ENCODE results near the gene NHSL2. TPM values are rescaled to one million over a fixed set of nuclear protein-coding genes. Genes with fewer than 3 reads are reported as not detected.

Gene NHSL2
- total RNA-seq, 4 donors from 2014 or later: 10.4 to 35.8 (median 13.9) TPM

DNA sequence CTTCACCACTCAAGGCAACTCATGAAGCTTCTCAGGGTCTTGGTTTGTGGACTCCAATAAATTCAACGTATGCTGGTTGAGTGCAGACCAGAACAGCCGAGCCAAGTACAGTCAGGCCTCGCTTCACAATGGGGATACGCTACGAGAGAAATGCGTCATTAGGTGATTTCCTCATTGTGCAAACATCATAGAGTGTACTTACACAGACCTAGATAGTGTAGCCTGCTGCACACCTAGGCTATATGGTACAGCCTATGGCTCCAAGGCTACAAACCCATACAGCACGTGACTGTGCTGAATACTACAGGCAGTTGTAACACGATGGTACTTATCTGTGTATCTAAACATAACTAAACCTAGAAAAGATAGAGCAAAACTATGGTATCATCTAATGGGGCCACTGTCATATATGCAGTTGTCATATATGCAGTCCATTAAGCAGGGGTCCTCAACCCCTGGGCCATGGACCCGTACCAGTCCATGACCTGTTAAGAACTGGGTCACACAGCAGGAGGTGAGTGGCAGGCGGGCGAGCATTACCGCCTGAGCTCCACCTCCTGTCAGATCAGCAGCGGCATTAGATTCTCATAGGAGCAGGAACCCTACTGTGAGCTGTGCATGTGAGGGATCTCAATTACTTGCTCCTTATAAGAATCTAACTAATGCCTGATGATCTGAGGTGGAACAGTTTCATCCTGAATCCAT, 189.6 kb downstream of the NHSL2 start:
- TF ChIP-seq POLR2AphosphoS5 (IDR thresholded peaks at IDR 0.05) (no peak), POLR2A (IDR thresholded peaks at IDR 0.05) (no peak), EP300 (IDR thresholded peaks at IDR 0.05) (no peak)
- TF ChIP-seq, protein P1, sequence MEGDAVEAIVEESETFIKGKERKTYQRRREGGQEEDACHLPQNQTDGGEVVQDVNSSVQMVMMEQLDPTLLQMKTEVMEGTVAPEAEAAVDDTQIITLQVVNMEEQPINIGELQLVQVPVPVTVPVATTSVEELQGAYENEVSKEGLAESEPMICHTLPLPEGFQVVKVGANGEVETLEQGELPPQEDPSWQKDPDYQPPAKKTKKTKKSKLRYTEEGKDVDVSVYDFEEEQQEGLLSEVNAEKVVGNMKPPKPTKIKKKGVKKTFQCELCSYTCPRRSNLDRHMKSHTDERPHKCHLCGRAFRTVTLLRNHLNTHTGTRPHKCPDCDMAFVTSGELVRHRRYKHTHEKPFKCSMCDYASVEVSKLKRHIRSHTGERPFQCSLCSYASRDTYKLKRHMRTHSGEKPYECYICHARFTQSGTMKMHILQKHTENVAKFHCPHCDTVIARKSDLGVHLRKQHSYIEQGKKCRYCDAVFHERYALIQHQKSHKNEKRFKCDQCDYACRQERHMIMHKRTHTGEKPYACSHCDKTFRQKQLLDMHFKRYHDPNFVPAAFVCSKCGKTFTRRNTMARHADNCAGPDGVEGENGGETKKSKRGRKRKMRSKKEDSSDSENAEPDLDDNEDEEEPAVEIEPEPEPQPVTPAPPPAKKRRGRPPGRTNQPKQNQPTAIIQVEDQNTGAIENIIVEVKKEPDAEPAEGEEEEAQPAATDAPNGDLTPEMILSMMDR (IDR thresholded peaks at IDR 0.05): no peak
- H3K27me3 ChIP-seq: no peaks in the 10 kb centered on the region
- no peak overlapping the region for H3K4me3 ChIP-seq
- H3K9me3 ChIP-seq: no peaks in the 10 kb centered on the region
- H3K27ac ChIP-seq: no peak overlapping the region
- H3K36me3 ChIP-seq: no peaks in the 10 kb centered on the region
- WGBS, 2 donors (ENCODE audit: low coverage in 1 of 2): 30 to 78% methylated on average over 2 of the region's 13 CpGs
- H3K4me1 ChIP-seq: peaks cover 0 to 25% (median 0%) of the 10 kb centered on the region in 3 donors
- ATAC-seq: no peak

DNA sequence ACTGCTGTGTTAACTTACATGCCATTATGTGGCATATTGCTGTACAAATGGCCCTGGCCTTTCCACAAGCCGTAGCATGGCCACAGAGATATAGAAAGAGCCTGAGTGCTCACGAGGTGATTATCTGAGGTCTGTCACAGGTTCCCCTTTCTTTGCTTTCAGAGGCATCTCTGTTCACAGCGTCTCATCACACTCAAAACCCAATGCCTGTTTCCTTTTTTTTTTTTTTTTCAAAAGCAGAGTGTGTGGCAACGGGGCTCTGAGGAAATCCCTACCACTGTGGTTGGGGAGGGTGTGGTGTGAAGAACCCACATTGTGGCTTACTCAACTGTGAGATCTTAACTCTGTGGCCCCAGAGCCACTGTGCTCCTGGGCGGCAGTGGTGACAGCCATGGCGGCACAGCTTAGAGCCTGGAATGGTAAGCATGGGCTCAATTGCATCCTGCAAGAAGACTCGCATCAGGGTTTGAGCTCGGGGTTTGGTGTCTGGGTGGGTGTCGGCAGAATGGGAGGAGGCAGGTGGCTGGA, 190.2 kb downstream of the NHSL2 start:
- no peaks in the 10 kb centered on the region for H3K36me3 ChIP-seq
- TF ChIP-seq POLR2AphosphoS5 (IDR thresholded peaks at IDR 0.05): no peak
- TF ChIP-seq, protein P1 (IDR thresholded peaks at IDR 0.05): no peak
- TF ChIP-seq EP300 (IDR thresholded peaks at IDR 0.05): no peak
- no peak for TF ChIP-seq POLR2A (IDR thresholded peaks at IDR 0.05)
- no peaks in the 10 kb centered on the region for H3K9me3 ChIP-seq
- peak overlapping the region in 2 of 4 donors; percentile 28 to 31 for H3K27ac ChIP-seq
- peak; percentile 57 for ATAC-seq
- no CpG with 5 or more reads among the region's 9 CpGs for WGBS, 2 donors (ENCODE audit: low coverage in 1 of 2)
- peaks cover 0 to 18% (median 0%) of the 10 kb centered on the region in 3 donors for H3K4me1 ChIP-seq
- H3K4me3 ChIP-seq: no peak overlapping the region
- H3K27me3 ChIP-seq: no peaks in the 10 kb centered on the region

DNA sequence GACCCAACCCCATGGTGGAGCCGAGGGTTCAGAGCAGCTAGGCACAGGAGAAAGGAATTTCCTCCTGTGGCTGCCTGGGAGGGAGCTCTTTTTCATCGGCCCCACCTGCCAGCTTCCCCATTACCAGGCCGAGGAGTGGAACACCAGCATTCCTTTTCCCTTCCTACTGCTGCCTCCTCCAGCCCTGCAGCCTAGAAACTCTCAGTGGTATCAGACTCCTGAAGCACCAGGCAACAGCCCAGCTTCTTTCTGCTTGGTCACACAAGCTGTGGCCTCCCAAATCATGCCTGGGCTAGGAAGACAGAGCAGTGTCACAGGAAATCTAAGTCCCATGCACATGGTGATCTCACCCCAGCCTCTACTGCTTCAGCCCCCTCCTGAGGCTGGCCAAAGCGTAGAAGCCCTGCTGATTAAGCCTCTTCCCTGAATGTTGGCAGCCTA, 191.0 kb downstream of the NHSL2 start:
- Histone ChIP-seq H3K4me1 (peaks cover 0 to 16% (median 0%) of the 10 kb centered on the region in 3 donors), H3K27me3 (no peaks in the 10 kb centered on the region), H3K36me3 (no peaks in the 10 kb centered on the region), H3K4me3 (no peak overlapping the region), H3K9me3 (no peaks in the 10 kb centered on the region), H3K27ac (peak overlapping the region in 2 of 4 donors; percentile 28 to 31)
- ATAC-seq: no peak
- WGBS, 2 donors (ENCODE audit: low coverage in 1 of 2): 76% methylated on average over 3 of the region's 4 CpGs; no CpG with 5 or more reads in 1 of the 2 donors
- no peak for TF ChIP-seq POLR2A (IDR thresholded peaks at IDR 0.05)
- TF ChIP-seq POLR2AphosphoS5 (IDR thresholded peaks at IDR 0.05): no peak
- TF ChIP-seq, protein P1 (IDR thresholded peaks at IDR 0.05): no peak
- TF ChIP-seq EP300 (IDR thresholded peaks at IDR 0.05): no peak

DNA sequence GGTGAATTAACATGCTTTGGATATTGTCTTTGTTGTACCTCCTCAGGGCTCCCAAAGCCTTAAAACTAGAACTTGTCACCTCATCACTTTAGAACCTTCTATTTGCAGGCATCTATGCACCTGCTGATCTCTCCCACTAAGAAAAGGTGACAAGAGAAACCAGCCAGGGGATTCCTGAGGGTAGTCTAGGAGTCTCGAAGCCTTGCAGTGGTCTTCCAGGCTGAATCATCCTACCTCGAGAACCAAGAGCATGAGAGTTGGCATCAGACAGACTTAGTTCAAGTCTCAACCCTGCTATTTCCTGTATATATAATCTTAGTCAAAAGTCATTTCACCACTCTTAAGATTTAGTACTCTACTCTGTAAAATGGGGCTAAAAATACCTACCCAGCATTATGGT, 191.5 kb downstream of the NHSL2 start:
- Histone ChIP-seq H3K9me3 (no peaks in the 10 kb centered on the region), H3K4me1 (peaks cover 0 to 16% (median 0%) of the 10 kb centered on the region in 3 donors), H3K27ac (no peak overlapping the region), H3K4me3 (no peak overlapping the region), H3K27me3 (no peaks in the 10 kb centered on the region), H3K36me3 (no peaks in the 10 kb centered on the region)
- TF ChIP-seq EP300 (IDR thresholded peaks at IDR 0.05) (no peak), POLR2AphosphoS5 (IDR thresholded peaks at IDR 0.05) (no peak), POLR2A (IDR thresholded peaks at IDR 0.05) (no peak)
- TF ChIP-seq, protein P1 (IDR thresholded peaks at IDR 0.05): no peak
- WGBS, 2 donors (ENCODE audit: low coverage in 1 of 2): 58% methylated on average over 2 of the region's 2 CpGs; no CpG with 5 or more reads in 1 of the 2 donors
- no peak for ATAC-seq

DNA sequence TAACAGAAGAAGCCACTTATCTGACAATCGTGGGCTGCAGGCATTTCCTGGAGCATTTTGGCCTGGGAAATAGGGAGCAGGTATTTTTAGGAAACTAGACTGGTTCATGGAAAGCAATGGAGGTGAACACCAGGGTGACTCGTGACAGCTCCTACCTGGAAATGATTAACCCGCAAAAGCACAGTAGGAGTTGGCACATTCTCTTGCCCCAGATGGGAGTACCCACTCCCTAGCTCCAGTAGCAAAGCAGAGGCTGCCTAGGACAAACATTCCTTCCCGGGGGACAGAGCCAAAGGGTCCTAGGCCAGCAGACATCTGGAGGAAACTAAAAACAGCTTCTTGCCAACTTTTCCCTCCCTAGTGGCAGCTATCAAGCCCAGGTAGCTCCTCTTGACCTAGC, 192.1 kb downstream of the NHSL2 start:
- no peaks in the 10 kb centered on the region for H3K36me3 ChIP-seq
- TF ChIP-seq POLR2AphosphoS5 (IDR thresholded peaks at IDR 0.05) (no peak), EP300 (IDR thresholded peaks at IDR 0.05) (no peak), POLR2A (IDR thresholded peaks at IDR 0.05) (no peak)
- TF ChIP-seq, protein P1 (IDR thresholded peaks at IDR 0.05): no peak
- H3K27me3 ChIP-seq: no peaks in the 10 kb centered on the region
- H3K4me1 ChIP-seq: peaks cover 0 to 16% (median 0%) of the 10 kb centered on the region in 3 donors
- H3K9me3 ChIP-seq: no peaks in the 10 kb centered on the region
- ATAC-seq: no peak
- no peak overlapping the region for H3K4me3 ChIP-seq
- WGBS, 2 donors (ENCODE audit: low coverage in 1 of 2): 30 to 63% methylated on average over 2 of the region's 4 CpGs
- H3K27ac ChIP-seq: no peak overlapping the region

Data from gastroesophageal sphincter (tissue), 4 donors.